Lower leg skin (tissue), 3 donors: Measurements from ENCODE around the gene SAP30.

Source experiments
- POLR2A ChIP-seq, 2 donors: fragments of 450-650 bp; IDR thresholded peaks; one replicate each; pipeline ENCODE4 v1.6.1; 2016 to 2017; ENCODE audit warnings: antibody characterized with exemption in 2 of 2, mild to moderate bottlenecking in 1 of 2, moderate library complexity in 1 of 2
- TF ChIP-seq, protein P1 (sequence below), 3 donors: fragments of 450-650 bp; IDR thresholded peaks; one replicate each; pipeline ENCODE4 v1.5.1; 2016; ENCODE audit warnings: antibody characterized with exemption in 3 of 3, mild to moderate bottlenecking in 3 of 3, moderate library complexity in 2 of 3

DNA sequence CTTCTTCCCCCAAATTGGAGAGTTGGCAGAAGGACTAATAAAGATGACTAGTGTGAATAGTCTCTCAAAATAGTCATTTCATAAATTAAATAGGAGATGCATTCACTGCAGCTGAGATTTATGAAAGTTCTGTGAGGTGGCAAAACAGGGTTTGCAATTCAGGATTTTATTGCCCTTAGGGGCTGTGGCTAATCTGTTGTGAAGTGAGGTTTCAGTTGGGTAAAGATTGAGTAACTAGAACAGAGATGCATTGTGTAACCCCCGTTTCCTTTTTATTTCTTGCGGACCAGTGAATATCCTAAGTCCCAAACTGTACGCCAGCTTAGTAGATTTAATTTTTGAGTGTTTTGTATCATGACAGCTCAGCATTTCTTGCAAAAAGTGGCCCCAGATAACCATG lies 44.3 kb downstream of the SAP30 start:
- no peak for TF ChIP-seq POLR2A (IDR thresholded peaks at IDR 0.05)
- TF ChIP-seq, protein P1, sequence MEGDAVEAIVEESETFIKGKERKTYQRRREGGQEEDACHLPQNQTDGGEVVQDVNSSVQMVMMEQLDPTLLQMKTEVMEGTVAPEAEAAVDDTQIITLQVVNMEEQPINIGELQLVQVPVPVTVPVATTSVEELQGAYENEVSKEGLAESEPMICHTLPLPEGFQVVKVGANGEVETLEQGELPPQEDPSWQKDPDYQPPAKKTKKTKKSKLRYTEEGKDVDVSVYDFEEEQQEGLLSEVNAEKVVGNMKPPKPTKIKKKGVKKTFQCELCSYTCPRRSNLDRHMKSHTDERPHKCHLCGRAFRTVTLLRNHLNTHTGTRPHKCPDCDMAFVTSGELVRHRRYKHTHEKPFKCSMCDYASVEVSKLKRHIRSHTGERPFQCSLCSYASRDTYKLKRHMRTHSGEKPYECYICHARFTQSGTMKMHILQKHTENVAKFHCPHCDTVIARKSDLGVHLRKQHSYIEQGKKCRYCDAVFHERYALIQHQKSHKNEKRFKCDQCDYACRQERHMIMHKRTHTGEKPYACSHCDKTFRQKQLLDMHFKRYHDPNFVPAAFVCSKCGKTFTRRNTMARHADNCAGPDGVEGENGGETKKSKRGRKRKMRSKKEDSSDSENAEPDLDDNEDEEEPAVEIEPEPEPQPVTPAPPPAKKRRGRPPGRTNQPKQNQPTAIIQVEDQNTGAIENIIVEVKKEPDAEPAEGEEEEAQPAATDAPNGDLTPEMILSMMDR (IDR thresholded peaks at IDR 0.05), result no peak
